Stimulated activated CD4-positive, alpha-beta T cell treated with anti-CD3 and anti-CD28 coated beads, TNF-alpha, amount 100 ng/mL, for 24 hours (primary cell): ENCODE results near the gene LYRM9.
"Not testable (repeated sequence)": the region's sequence is repeated elsewhere in the genome, so short reads cannot be mapped to it uniquely, and the experiment has no call there.

ENCODE experiments used
- DNase-seq, 3 experiments: peaks; one replicate each; pipeline ENCODE4 v3.0.0-alpha.2; 2020; ENCODE audit warnings: low read depth in 3 of 3

LYRM9 gene

GRCh38 chr17:27839571-27840405 lies 53.4 kb downstream of the LYRM9 start:
- DNase-seq = not testable (repeated sequence)

GRCh38 chr17:27838607-27839006 lies 54.6 kb downstream of the LYRM9 start:
- DNase-seq = not testable (repeated sequence)

- DNase-seq = not testable (repeated sequence)
Observed at GRCh38 chr17:27837769-27838168, 55.4 kb downstream of the LYRM9 start.

GRCh38 chr17:27836651-27837050 lies 56.5 kb downstream of the LYRM9 start:
- DNase-seq = no peak

- no peak for DNase-seq
Observed at GRCh38 chr17:27834571-27834970, 58.6 kb downstream of the LYRM9 start.

GRCh38 chr17:27832831-27833230 lies 60.3 kb downstream of the LYRM9 start:
- no peak for DNase-seq

GRCh38 chr17:27829888-27830287 lies 63.3 kb downstream of the LYRM9 start:
- DNase-seq = not testable (repeated sequence)

- DNase-seq = not testable (repeated sequence)
Observed at GRCh38 chr17:27829143-27829711, 63.9 kb downstream of the LYRM9 start.
